ENCODE data around the gene GRK2. TPM values are rescaled to one million over a fixed set of nuclear protein-coding genes. Genes with fewer than 3 reads are reported as not detected.

GRK2 gene
- total and polyA plus RNA-seq, 2 of the 13 experiments (the other 11 are each of a cell fraction or from before 2014, with no cell fraction given): 31.3 to 42.4 TPM

GRCh38 chr11:67267188-67268080 lies 1.2 kb downstream of the GRK2 start (continued):
- TF ChIP-seq ZNF142 (CRISPR knock-in tag; IDR thresholded peaks at IDR 0.05) (no peak), ATF1 (CRISPR knock-in tag; IDR thresholded peaks at IDR 0.05) (no peak), MYPOP (CRISPR knock-in tag; IDR thresholded peaks at IDR 0.05) (no peak), ZNF44 (CRISPR knock-in tag; IDR thresholded peaks at IDR 0.05) (no peak), ZXDC (CRISPR knock-in tag; IDR thresholded peaks at IDR 0.05) (no peak), ZNF33A (CRISPR knock-in tag; IDR thresholded peaks at IDR 0.05; ENCODE audit: borderline replicate concordance) (no peak), KMT2B (CRISPR knock-in tag; IDR thresholded peaks at IDR 0.05) (no peak), NCOR1 (IDR thresholded peaks at IDR 0.05; ENCODE audit: borderline replicate concordance, low read length) (no peak), HBP1 (CRISPR knock-in tag; IDR thresholded peaks at IDR 0.05; ENCODE audit: low read depth) (peak; percentile 38; the same call in 1 of the 2 replicates), SNAPC5 (CRISPR knock-in tag; IDR thresholded peaks at IDR 0.05; ENCODE audit: borderline replicate concordance) (no peak), ZBTB39 (CRISPR knock-in tag; IDR thresholded peaks at IDR 0.05) (no peak), ZNF501 (CRISPR knock-in tag; IDR thresholded peaks at IDR 0.05) (peak; percentile 60; the same call in 1 of the 2 replicates), MYNN (CRISPR knock-in tag; IDR thresholded peaks at IDR 0.05; ENCODE audit: low read depth) (no peak)

Measured in HepG2 (cell line).